HepG2 (cell line): ENCODE measurements around the gene CLDND2. TPM values are rescaled to one million over a fixed set of nuclear protein-coding genes. Genes with fewer than 3 reads are reported as not detected.

ENCODE experiments used
- AGO1 ChIP-seq: fragments of 200-400 bp; formaldehyde crosslinking; IDR thresholded peaks from 2 replicates; pipeline ENCODE4 v1.6.1; 2017; ENCODE audit warnings: mild to moderate bottlenecking, low read depth, low read length, moderate library complexity; ENCODE audit not compliant: poor library complexity, severe bottlenecking
- FOSL2 ChIP-seq: sonication (generic); formaldehyde crosslinking; IDR thresholded peaks from 2 replicates; pipeline ENCODE4 v1.4.0; 2020; ENCODE audit warnings: missing genetic modification reagents
- KDM6A ChIP-seq: IDR thresholded peaks from 2 replicates; pipeline ENCODE4 v1.6.1; 2016; ENCODE audit warnings: low read depth
- KLF12 ChIP-seq: sonication (generic); formaldehyde crosslinking; IDR thresholded peaks from 2 replicates; pipeline ENCODE4 v1.4.0; 2020; ENCODE audit warnings: missing genetic modification reagents, borderline replicate concordance
- MEIS1 ChIP-seq: sonication (generic); formaldehyde crosslinking; IDR thresholded peaks from 2 replicates; pipeline ENCODE4 v1.9.0; 2021; ENCODE audit warnings: mild to moderate bottlenecking, missing genetic modification reagents, moderate library complexity, borderline replicate concordance
- MZF1 ChIP-seq: sonication (generic); formaldehyde crosslinking; IDR thresholded peaks from 2 replicates; pipeline ENCODE4 v1.8.1; 2023; ENCODE audit warnings: mild to moderate bottlenecking, missing genetic modification reagents, borderline replicate concordance
- NFE2L1 ChIP-seq: sonication (generic); formaldehyde crosslinking; IDR thresholded peaks from 2 replicates; pipeline ENCODE4 v1.4.0; 2020; ENCODE audit warnings: missing genetic modification reagents, mild to moderate bottlenecking, borderline replicate concordance
- NRL ChIP-seq: sonication (generic); formaldehyde crosslinking; IDR thresholded peaks from 2 replicates; pipeline ENCODE4 v1.5.0; 2020; ENCODE audit warnings: missing genetic modification reagents, mild to moderate bottlenecking, moderate library complexity, borderline replicate concordance
- PHF5A ChIP-seq: IDR thresholded peaks from one replicate; pipeline ENCODE4 v1.6.1; 2018; ENCODE audit warnings: low read depth, missing genetic modification reagents; ENCODE audit not compliant: unreplicated experiment
- PHF8 ChIP-seq: sonication (generic); formaldehyde crosslinking; IDR thresholded peaks from 2 replicates; pipeline ENCODE4 v1.5.0; 2020; ENCODE audit warnings: missing genetic modification reagents
- POGZ ChIP-seq: sonication (generic); formaldehyde crosslinking; IDR thresholded peaks from 2 replicates; pipeline ENCODE4 v1.4.0; 2020; ENCODE audit warnings: mild to moderate bottlenecking, missing genetic modification reagents
- TARDBP ChIP-seq: sonication (generic); formaldehyde crosslinking; IDR thresholded peaks from 2 replicates; pipeline ENCODE4 v1.8.0; 2022; ENCODE audit warnings: mild to moderate bottlenecking, missing genetic modification reagents
- ZNF749 ChIP-seq: sonication (generic); formaldehyde crosslinking; IDR thresholded peaks from 2 replicates; pipeline ENCODE4 v1.8.0; 2022; ENCODE audit warnings: mild to moderate bottlenecking, missing genetic modification reagents, moderate library complexity, borderline replicate concordance
- polyA plus RNA-seq, 8 experiments: library from polyadenylated mRNA; depleted of rRNA in 3 of 8; stranded (reverse) in 7 of 8; unstranded in 1 of 8; fragments of >200 nt; fragmentation: Illumina TruSeq in 4 of 8; extraction: Trizol in 4 of 8; gene quantifications; 2 replicates each; pipeline versions ENCODE4 v1.2.1 to v1.2.3, GENCODE V29; 2011 to 2016; ENCODE audit warnings: low read depth in 4 of 8, missing spikeins in 1 of 8, mixed read lengths in 1 of 8; ENCODE audit not compliant: insufficient read depth in 1 of 8
- total RNA-seq, 5 experiments: library from RNA; depleted of rRNA; stranded (reverse); fragments of >200 nt; fragmentation: Illumina TruSeq; extraction: Trizol; gene quantifications; 2 replicates each; pipeline ENCODE4 v1.2.3, GENCODE V29; 2016; ENCODE audit warnings: low read depth in 1 of 5
- TF ChIP-seq, protein P1 (sequence below): sonication (generic); formaldehyde crosslinking; IDR thresholded peaks from one replicate; pipeline ENCODE4 v1.5.1; 2020; ENCODE audit warnings: mild to moderate bottlenecking, missing genetic modification reagents; ENCODE audit errors: not compliant biosample characterization
- TF ChIP-seq, protein P2 (sequence below): sonication (generic); formaldehyde crosslinking; IDR thresholded peaks from 2 replicates; pipeline ENCODE4 v1.4.0; 2020; ENCODE audit warnings: missing genetic modification reagents, mild to moderate bottlenecking, borderline replicate concordance

CLDND2 gene
- total and polyA plus RNA-seq, 2 of the 13 experiments (the other 11 are each of a cell fraction or from before 2014, with no cell fraction given), result 0.84 to 1.8 TPM

DNA sequence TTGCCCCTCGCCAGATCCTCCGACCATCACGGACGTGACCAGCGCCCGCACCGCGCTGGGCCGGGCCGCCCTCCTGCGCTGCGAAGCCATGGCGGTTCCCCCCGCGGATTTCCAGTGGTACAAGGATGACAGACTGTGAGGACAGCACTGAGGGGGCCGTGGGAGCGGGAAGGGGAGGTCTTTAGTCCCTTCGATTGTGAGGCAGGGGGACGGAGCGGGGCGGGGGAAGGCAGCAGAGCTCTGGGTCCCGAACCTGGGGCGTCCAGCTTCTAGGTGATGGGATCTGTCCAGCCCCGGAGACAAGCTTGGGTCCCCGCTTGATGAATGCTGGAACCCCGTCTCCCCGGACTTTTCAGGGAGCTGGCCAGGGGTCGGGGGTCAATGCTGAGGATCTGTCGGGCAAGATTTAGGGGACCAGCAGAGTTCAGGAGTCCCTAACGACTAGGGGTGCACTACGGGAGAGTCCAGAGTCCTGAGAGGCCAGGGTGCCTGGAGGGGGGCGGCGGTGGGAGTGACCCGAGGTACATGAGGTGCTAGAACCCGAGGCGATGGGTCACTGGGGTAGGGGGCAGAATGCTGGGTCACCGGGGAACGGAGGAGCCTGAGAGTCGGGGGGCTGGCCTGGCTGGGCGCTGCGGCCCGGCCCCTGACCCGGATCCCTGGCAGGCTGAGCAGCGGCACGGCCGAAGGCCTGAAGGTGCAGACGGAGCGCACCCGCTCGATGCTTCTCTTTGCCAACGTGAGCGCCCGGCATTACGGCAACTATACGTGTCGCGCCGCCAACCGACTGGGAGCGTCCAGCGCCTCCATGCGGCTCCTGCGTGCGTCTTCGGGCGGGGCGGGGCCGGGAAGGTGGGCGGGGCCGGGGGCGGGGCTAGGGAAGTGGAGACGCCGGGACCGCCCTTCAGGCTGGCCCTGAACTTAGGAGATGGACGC is 41.5 kb downstream of the CLDND2 start (continued):
- TF ChIP-seq FOSL2 (CRISPR knock-in tag), result no peak
- TF ChIP-seq PHF8, result peak; percentile 33; the same call in 1 of the 2 replicates
- 0 out of 2 replicates have a peak, but pooled peaks have one; percentile 33 for TF ChIP-seq TARDBP
- TF ChIP-seq KLF12 (CRISPR knock-in tag), result no peak
- TF ChIP-seq, protein P1, sequence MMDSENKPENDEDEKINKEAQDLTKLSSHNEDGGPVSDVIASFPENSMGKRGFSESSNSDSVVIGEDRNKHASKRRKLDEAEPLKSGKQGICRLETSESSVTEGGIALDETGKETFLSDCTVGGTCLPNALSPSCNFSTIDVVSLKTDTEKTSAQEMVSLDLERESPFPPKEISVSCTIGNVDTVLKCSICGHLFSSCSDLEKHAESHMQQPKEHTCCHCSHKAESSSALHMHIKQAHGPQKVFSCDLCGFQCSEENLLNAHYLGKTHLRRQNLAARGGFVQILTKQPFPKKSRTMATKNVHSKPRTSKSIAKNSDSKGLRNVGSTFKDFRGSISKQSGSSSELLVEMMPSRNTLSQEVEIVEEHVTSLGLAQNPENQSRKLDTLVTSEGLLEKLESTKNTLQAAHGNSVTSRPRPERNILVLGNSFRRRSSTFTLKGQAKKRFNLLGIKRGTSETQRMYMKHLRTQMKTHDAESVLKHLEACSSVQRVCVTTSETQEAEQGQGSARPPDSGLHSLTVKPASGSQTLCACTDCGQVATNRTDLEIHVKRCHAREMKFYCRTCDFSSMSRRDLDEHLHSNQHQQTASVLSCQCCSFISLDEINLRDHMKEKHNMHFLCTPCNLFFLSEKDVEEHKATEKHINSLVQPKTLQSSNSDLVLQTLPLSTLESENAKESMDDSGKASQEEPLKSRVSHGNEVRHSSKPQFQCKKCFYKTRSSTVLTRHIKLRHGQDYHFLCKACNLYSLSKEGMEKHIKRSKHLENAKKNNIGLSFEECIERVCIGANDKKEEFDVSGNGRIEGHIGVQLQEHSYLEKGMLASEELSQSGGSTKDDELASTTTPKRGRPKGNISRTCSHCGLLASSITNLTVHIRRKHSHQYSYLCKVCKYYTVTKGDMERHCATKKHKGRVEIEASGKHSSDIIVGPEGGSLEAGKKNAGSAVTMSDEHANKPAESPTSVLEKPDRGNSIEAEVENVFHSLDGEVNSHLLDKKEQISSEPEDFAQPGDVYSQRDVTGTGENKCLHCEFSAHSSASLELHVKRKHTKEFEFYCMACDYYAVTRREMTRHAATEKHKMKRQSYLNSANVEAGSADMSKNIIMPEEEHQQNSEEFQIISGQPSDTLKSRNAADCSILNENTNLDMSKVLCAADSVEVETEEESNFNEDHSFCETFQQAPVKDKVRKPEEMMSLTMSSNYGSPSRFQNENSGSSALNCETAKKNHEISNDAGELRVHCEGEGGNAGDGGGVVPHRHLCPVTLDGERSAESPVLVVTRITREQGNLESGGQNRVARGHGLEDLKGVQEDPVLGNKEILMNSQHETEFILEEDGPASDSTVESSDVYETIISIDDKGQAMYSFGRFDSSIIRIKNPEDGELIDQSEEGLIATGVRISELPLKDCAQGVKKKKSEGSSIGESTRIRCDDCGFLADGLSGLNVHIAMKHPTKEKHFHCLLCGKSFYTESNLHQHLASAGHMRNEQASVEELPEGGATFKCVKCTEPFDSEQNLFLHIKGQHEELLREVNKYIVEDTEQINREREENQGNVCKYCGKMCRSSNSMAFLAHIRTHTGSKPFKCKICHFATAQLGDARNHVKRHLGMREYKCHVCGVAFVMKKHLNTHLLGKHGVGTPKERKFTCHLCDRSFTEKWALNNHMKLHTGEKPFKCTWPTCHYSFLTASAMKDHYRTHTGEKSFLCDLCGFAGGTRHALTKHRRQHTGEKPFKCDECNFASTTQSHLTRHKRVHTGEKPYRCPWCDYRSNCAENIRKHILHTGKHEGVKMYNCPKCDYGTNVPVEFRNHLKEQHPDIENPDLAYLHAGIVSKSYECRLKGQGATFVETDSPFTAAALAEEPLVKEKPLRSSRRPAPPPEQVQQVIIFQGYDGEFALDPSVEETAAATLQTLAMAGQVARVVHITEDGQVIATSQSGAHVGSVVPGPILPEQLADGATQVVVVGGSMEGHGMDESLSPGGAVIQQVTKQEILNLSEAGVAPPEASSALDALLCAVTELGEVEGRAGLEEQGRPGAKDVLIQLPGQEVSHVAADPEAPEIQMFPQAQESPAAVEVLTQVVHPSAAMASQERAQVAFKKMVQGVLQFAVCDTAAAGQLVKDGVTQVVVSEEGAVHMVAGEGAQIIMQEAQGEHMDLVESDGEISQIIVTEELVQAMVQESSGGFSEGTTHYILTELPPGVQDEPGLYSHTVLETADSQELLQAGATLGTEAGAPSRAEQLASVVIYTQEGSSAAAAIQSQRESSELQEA (CRISPR knock-in tag), result no peak
- TF ChIP-seq POGZ (CRISPR knock-in tag), result no peak
- TF ChIP-seq NRL (CRISPR knock-in tag), result no peak
- no peak for TF ChIP-seq KDM6A (CRISPR knock-in tag)
- TF ChIP-seq, protein P2, sequence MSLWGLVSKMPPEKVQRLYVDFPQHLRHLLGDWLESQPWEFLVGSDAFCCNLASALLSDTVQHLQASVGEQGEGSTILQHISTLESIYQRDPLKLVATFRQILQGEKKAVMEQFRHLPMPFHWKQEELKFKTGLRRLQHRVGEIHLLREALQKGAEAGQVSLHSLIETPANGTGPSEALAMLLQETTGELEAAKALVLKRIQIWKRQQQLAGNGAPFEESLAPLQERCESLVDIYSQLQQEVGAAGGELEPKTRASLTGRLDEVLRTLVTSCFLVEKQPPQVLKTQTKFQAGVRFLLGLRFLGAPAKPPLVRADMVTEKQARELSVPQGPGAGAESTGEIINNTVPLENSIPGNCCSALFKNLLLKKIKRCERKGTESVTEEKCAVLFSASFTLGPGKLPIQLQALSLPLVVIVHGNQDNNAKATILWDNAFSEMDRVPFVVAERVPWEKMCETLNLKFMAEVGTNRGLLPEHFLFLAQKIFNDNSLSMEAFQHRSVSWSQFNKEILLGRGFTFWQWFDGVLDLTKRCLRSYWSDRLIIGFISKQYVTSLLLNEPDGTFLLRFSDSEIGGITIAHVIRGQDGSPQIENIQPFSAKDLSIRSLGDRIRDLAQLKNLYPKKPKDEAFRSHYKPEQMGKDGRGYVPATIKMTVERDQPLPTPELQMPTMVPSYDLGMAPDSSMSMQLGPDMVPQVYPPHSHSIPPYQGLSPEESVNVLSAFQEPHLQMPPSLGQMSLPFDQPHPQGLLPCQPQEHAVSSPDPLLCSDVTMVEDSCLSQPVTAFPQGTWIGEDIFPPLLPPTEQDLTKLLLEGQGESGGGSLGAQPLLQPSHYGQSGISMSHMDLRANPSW (CRISPR knock-in tag), result no peak
- no peak for TF ChIP-seq MEIS1 (CRISPR knock-in tag)
- peak; percentile 95 for TF ChIP-seq AGO1
- no peak for TF ChIP-seq ZNF749 (CRISPR knock-in tag)
- no peak for TF ChIP-seq PHF5A (CRISPR knock-in tag)
- no peak for TF ChIP-seq MZF1 (CRISPR knock-in tag)
- TF ChIP-seq NFE2L1, result no peak
